ENCODE data around the gene FCHSD2. TPM values are rescaled to one million over a fixed set of nuclear protein-coding genes. Genes with fewer than 3 reads are reported as not detected.
A peak's percentile ranks its signal among the peaks of the same experiment; 100 is the strongest.

Gene FCHSD2
- total and polyA plus RNA-seq, 2 donors (not counting 3 experiments of a cell fraction or from before 2014, with no cell fraction given), result 20.8 to 56.9 TPM

GRCh38 chr11:72869831-72870230 is 272.3 kb downstream of the FCHSD2 start:
- TF ChIP-seq CTCF (IDR thresholded peaks at IDR 0.05; ENCODE audit: extremely low read depth in 1 of 2, insufficient read depth in 1 of 2, low read depth in 1 of 2, low read length in 2 of 2), result no peak
- no peak for TF ChIP-seq POLR2A (IDR thresholded peaks at IDR 0.05; ENCODE audit: low read depth, low read length)
- dilution Hi-C loops (cut with MboI; ENCODE audit: extremely low pct_ligation_motif_present, low sequenced_read_pairs), result no loop called here

GRCh38 chr11:72867970-72868369 is 274.1 kb downstream of the FCHSD2 start:
- peaks cover 31% of the 10 kb centered on the region for H3K4me1 ChIP-seq (ENCODE audit: control insufficient read depth, extremely low read depth, insufficient read depth, low read length)
- H3K4me2 ChIP-seq (ENCODE audit: insufficient read depth, low read length), result no peak overlapping the region
- H4K20me1 ChIP-seq (replicated peaks; ENCODE audit: control insufficient read depth, extremely low read depth, insufficient read depth, low read length), result no peaks in the 10 kb centered on the region
- intact Hi-C loops (cut with micrococcal nuclease) (no loop called here), dilution Hi-C loops (cut with MboI; ENCODE audit: extremely low pct_ligation_motif_present, low sequenced_read_pairs) (no loop called here)
- POLR2A ChIA-PET, result no interaction called here
- CTCF ChIA-PET, result no interaction called here
- H3K9me1 ChIP-seq (replicated peaks; ENCODE audit: control insufficient read depth, extremely low read depth, insufficient read depth, low read length), result peaks cover 3% of the 10 kb centered on the region
- H3K9me3 ChIP-seq (replicated peaks; ENCODE audit: control insufficient read depth, insufficient read depth, low read length), result no peaks in the 10 kb centered on the region
- no peak for DNase-seq (ENCODE audit: low read depth, low spot score)
- peaks cover 0 to 4% of the 10 kb centered on the region in 2 experiments for H3K36me3 ChIP-seq (ENCODE audit: control insufficient read depth in 2 of 2, extremely low read depth in 1 of 2, insufficient read depth in 2 of 2, low read length in 2 of 2)
- no peak overlapping the region for H3K27ac ChIP-seq (ENCODE audit: insufficient read depth, low read depth, low read length)
- BruUV-seq (replicated peaks), result no TSS peak
- no peak overlapping the region for H3K4me3 ChIP-seq (replicated peaks in 1 of 3; ENCODE audit: insufficient read depth in 1 of 3, low read depth in 1 of 3, low read length in 3 of 3)
- H3K9ac ChIP-seq (replicated peaks; ENCODE audit: extremely low read depth, insufficient read depth, low read length), result no peak overlapping the region
- H3K79me2 ChIP-seq (ENCODE audit: control insufficient read depth, insufficient read depth, low read length), result peaks cover 2% of the 10 kb centered on the region
- no peaks in the 10 kb centered on the region for H3K27me3 ChIP-seq (ENCODE audit: control insufficient read depth in 2 of 2, insufficient read depth in 2 of 2, low read length in 2 of 2)
- no peak for FAIRE-seq
- TF ChIP-seq EZH2 (IDR thresholded peaks at IDR 0.05; ENCODE audit: borderline replicate concordance, low read depth, low read length, severe bottlenecking), result no peak
- no peak for TF ChIP-seq FOS (IDR thresholded peaks at IDR 0.05; ENCODE audit: borderline replicate concordance, insufficient read depth, low read length)
- no peak for TF ChIP-seq GATA2 (IDR thresholded peaks at IDR 0.05; ENCODE audit: insufficient read depth, insufficient read length, low read depth, low read length)
- TF ChIP-seq JUN (IDR thresholded peaks at IDR 0.05; ENCODE audit: borderline replicate concordance, insufficient read depth, insufficient read length, low read depth), result no peak
- no peak for TF ChIP-seq MYC (IDR thresholded peaks at IDR 0.05; ENCODE audit: low read depth, low read length)
- TF ChIP-seq CTCF (IDR thresholded peaks at IDR 0.05; ENCODE audit: extremely low read depth in 1 of 2, insufficient read depth in 1 of 2, low read depth in 1 of 2, low read length in 2 of 2), result no peak
- no peak for TF ChIP-seq POLR2A (IDR thresholded peaks at IDR 0.05; ENCODE audit: low read depth, low read length)
- no peak for TF ChIP-seq MAX (IDR thresholded peaks at IDR 0.05; ENCODE audit: insufficient read depth, insufficient read length)
- no peak for TF ChIP-seq POLR2AphosphoS5 (IDR thresholded peaks at IDR 0.05; ENCODE audit: insufficient read depth, low read depth, low read length)
- no peak overlapping the region for H2AFZ ChIP-seq (ENCODE audit: low read depth, low read length)

More at GRCh38 chr11:72869831-72870230, 272.3 kb downstream of the FCHSD2 start:
- no peaks in the 10 kb centered on the region for H4K20me1 ChIP-seq (replicated peaks; ENCODE audit: control insufficient read depth, extremely low read depth, insufficient read depth, low read length)
- no TSS peak for BruUV-seq (replicated peaks)
- no peak for FAIRE-seq
- intact Hi-C loops (cut with micrococcal nuclease), result no loop called here
- H3K36me3 ChIP-seq (ENCODE audit: control insufficient read depth in 2 of 2, extremely low read depth in 1 of 2, insufficient read depth in 2 of 2, low read length in 2 of 2), result peaks cover 0 to 4% of the 10 kb centered on the region in 2 experiments
- H3K4me3 ChIP-seq (replicated peaks in 1 of 3; ENCODE audit: insufficient read depth in 1 of 3, low read depth in 1 of 3, low read length in 3 of 3), result no peak overlapping the region
- peaks cover 21% of the 10 kb centered on the region for H3K4me1 ChIP-seq (ENCODE audit: control insufficient read depth, extremely low read depth, insufficient read depth, low read length)
- no peak overlapping the region for H3K9ac ChIP-seq (replicated peaks; ENCODE audit: extremely low read depth, insufficient read depth, low read length)
- DNase-seq (ENCODE audit: low read depth, low spot score), result no peak
- peaks cover 3% of the 10 kb centered on the region for H3K9me1 ChIP-seq (replicated peaks; ENCODE audit: control insufficient read depth, extremely low read depth, insufficient read depth, low read length)
- no peaks in the 10 kb centered on the region for H3K79me2 ChIP-seq (ENCODE audit: control insufficient read depth, insufficient read depth, low read length)
- H3K27ac ChIP-seq (ENCODE audit: insufficient read depth, low read depth, low read length), result no peak overlapping the region
- no peak overlapping the region for H2AFZ ChIP-seq (ENCODE audit: low read depth, low read length)
- POLR2A ChIA-PET, result no interaction called here
- H3K4me2 ChIP-seq (ENCODE audit: insufficient read depth, low read length), result peak overlapping the region; percentile 16
- no peaks in the 10 kb centered on the region for H3K9me3 ChIP-seq (replicated peaks; ENCODE audit: control insufficient read depth, insufficient read depth, low read length)
- CTCF ChIA-PET, result no interaction called here
- H3K27me3 ChIP-seq (ENCODE audit: control insufficient read depth in 2 of 2, insufficient read depth in 2 of 2, low read length in 2 of 2), result no peaks in the 10 kb centered on the region

Measured in endothelial cell of umbilical vein (primary cell).